Upper lobe of right lung (tissue), 1 donor: ENCODE results near the gene ROR1. TPM values are rescaled to one million over a fixed set of nuclear protein-coding genes. Genes with fewer than 3 reads are reported as not detected.

Experiments
- ATAC-seq: fragments of 200-7000 bp; cut with Tn5 transposase; one replicate; pipeline ENCODE4 v1.9.1; 2020; ENCODE audit warnings: mild to moderate bottlenecking, moderate library complexity
- DNase-seq: peaks from one replicate; pipeline ENCODE4 v3.0.0-alpha.2; 2020
- H3K27ac ChIP-seq: fragments of 200-600 bp; one replicate; pipeline ENCODE4 v1.8.0; 2022
- H3K27me3 ChIP-seq: fragments of 200-600 bp; one replicate; pipeline ENCODE4 v1.8.0; 2022; ENCODE audit warnings: mild to moderate bottlenecking
- H3K36me3 ChIP-seq: fragments of 200-600 bp; one replicate; pipeline ENCODE4 v1.8.0; 2022
- H3K4me1 ChIP-seq: fragments of 200-600 bp; one replicate; pipeline ENCODE4 v1.8.0; 2022
- H3K4me3 ChIP-seq: fragments of 200-600 bp; one replicate; pipeline ENCODE4 v1.8.0; 2022; ENCODE audit warnings: mild to moderate bottlenecking
- H3K9me3 ChIP-seq: fragments of 200-600 bp; one replicate; pipeline ENCODE4 v1.8.0; 2022
- CTCF ChIP-seq: fragments of 200-600 bp; IDR thresholded peaks from one replicate; pipeline ENCODE4 v1.8.0; 2022; ENCODE audit warnings: antibody characterized with exemption
- intact Hi-C: fragments of 100-400 bp; cut with DNase I; formaldehyde crosslinking; loops from one replicate; pipeline ENCODE4 v1.11.0; 2022
- total RNA-seq: library from RNA; stranded (reverse); fragmentation: NEBNext Ultra II Directional; extraction: Animal tissue kit (Norgen Biotek cat#: 25700); gene quantifications from one replicate; pipeline ENCODE4 v1.2.1, GENCODE V29; 2021
- donor health status: DM: no; HTN: yes; CAD: no; lungs with severe emphysema.

Gene ROR1
- total RNA-seq, 1 donor from 2014 or later = 21.4 TPM

- Histone ChIP-seq H3K36me3 (no peaks in the 10 kb centered on the region), H3K27ac (no peak overlapping the region), H3K9me3 (no peaks in the 10 kb centered on the region), H3K4me1 (peaks cover 5% of the 10 kb centered on the region), H3K27me3 (no peaks in the 10 kb centered on the region), H3K4me3 (no peak overlapping the region)
- no peak for ATAC-seq
- DNase-seq = no peak
- intact Hi-C loops = no loop called here
- no peak for TF ChIP-seq CTCF
These were observed 208.4 kb downstream of the ROR1 start for GRCh38 chr1:63982201-63982600.

- no peak for TF ChIP-seq CTCF
- DNase-seq (no peak), ATAC-seq (no peak)
- H3K27ac ChIP-seq = no peak overlapping the region
- H3K27me3 ChIP-seq = no peaks in the 10 kb centered on the region
- intact Hi-C loops = no loop called here
- no peaks in the 10 kb centered on the region for H3K9me3 ChIP-seq
- no peak overlapping the region for H3K4me3 ChIP-seq
- peaks cover 5% of the 10 kb centered on the region for H3K4me1 ChIP-seq
- no peaks in the 10 kb centered on the region for H3K36me3 ChIP-seq
These were observed 209.8 kb downstream of the ROR1 start for GRCh38 chr1:63983391-63984256.

- H3K4me3 ChIP-seq = no peak overlapping the region
- no peak for DNase-seq
- no peaks in the 10 kb centered on the region for H3K9me3 ChIP-seq
- intact Hi-C loops = no loop called here
- H3K27me3 ChIP-seq = no peaks in the 10 kb centered on the region
- peaks cover 5% of the 10 kb centered on the region for H3K4me1 ChIP-seq
- no peak for ATAC-seq
- TF ChIP-seq CTCF = no peak
- no peaks in the 10 kb centered on the region for H3K36me3 ChIP-seq
- no peak overlapping the region for H3K27ac ChIP-seq
These were observed 210.6 kb downstream of the ROR1 start for GRCh38 chr1:63984257-63984929.

- no peaks in the 10 kb centered on the region for H3K27me3 ChIP-seq
- no peak overlapping the region for H3K4me3 ChIP-seq
- no peak overlapping the region for H3K27ac ChIP-seq
- H3K4me1 ChIP-seq = peaks cover 5% of the 10 kb centered on the region
- no peaks in the 10 kb centered on the region for H3K36me3 ChIP-seq
- TF ChIP-seq CTCF = no peak
- no peaks in the 10 kb centered on the region for H3K9me3 ChIP-seq
- no peak for ATAC-seq
- intact Hi-C loops = no loop called here
- DNase-seq = no peak
These were observed 211.1 kb downstream of the ROR1 start for GRCh38 chr1:63984930-63985290.

GRCh38 chr1:63987014-63987627 is 213.3 kb downstream of the ROR1 start:
- Histone ChIP-seq H3K27me3 (no peaks in the 10 kb centered on the region), H3K36me3 (no peaks in the 10 kb centered on the region), H3K4me3 (no peak overlapping the region), H3K4me1 (no peaks in the 10 kb centered on the region), H3K27ac (no peak overlapping the region), H3K9me3 (no peaks in the 10 kb centered on the region)
- intact Hi-C loops = no loop called here
- TF ChIP-seq CTCF = no peak
- DNase-seq (no peak), ATAC-seq (no peak)
